Measurements from ENCODE around the gene MEX3B.
"Not testable (repeated sequence)": the region's sequence is repeated elsewhere in the genome, so short reads cannot be mapped to it uniquely, and the experiment has no call there.

MEX3B gene

DNA sequence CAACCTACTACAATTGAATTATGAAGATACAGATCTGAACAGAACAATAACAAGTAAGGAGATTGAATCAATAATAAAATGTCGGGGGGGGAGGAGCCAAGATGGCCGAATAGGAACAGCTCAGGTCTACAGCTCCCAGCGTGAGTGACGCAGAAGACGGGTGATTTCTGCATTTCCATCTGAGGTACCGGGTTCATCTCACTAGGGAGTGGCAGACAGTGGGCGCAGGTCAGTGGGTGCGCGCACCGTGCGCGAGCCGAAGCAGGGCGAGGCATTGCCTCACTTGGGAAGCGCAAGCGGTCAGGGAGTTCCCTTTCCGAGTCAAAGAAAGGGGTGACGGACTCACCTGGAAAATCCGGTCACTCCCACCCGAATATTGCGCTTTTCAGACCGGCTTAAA, 50.7 kb downstream of the MEX3B start:
- Mint-ChIP-seq H3K9me3 (peaks cover 25% of the 10 kb centered on the region), H3K27me3 (peaks cover 14% of the 10 kb centered on the region), H3K4me3 (peak overlapping the region; percentile 30)
- H3K27ac Mint-ChIP-seq; H3K36me3 Mint-ChIP-seq (ENCODE audit: low read depth); H3K4me1 Mint-ChIP-seq (ENCODE audit: low read depth): not testable (repeated sequence)

DNA sequence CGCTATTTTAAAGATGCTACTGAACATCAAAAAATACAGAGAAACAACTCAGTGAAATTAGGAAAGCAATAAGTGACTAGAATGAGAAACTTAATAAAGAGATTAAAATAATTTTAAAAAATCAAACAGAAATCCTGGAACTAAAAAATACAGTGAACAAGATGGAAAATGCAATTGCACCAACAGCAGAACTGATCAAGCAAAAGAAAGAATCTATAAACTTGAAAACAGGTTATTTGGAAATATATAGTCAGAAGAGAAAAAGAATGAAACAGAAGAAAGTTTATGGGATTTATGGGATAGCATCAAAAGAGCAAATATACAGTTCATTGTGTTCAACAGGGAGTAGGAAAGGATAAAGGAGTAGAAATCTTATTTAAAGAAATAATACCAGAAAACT, 53.3 kb downstream of the MEX3B start:
- H3K27ac Mint-ChIP-seq, result no peak overlapping the region
- no peaks in the 10 kb centered on the region for H3K4me1 Mint-ChIP-seq (ENCODE audit: low read depth)
- H3K27me3 Mint-ChIP-seq, result peaks cover 20% of the 10 kb centered on the region
- peaks cover 25% of the 10 kb centered on the region for H3K9me3 Mint-ChIP-seq
- H3K4me3 Mint-ChIP-seq, result no peak overlapping the region
- H3K36me3 Mint-ChIP-seq (ENCODE audit: low read depth), result no peaks in the 10 kb centered on the region
